Measurements from ENCODE around the gene FOXM1.
A peak's percentile ranks its signal among the peaks of the same experiment; 100 is the strongest.

GRCh38 chr12:2877047-2877952 is at the start of gene FOXM1, which contains the start of gene RHNO1:
- peak in 3 of 6 experiments; percentile 15 to 33 (median 15) for TF ChIP-seq CTCF (IDR thresholded peaks at IDR 0.05)
- peak; percentile 60 to 78 for TF ChIP-seq POLR2A (IDR thresholded peaks at IDR 0.05)
